ENCODE data around the gene SLTM. TPM values are rescaled to one million over a fixed set of nuclear protein-coding genes. Genes with fewer than 3 reads are reported as not detected.
"Not testable (repeated sequence)": the region's sequence is repeated elsewhere in the genome, so short reads cannot be mapped to it uniquely, and the experiment has no call there.

The SLTM gene
- total RNA-seq, 1 experiment from 2014 or later, result 74.0 TPM

GRCh38 chr15:58877999-58878825 lies 55.3 kb downstream of the SLTM start:
- no peak for DNase-seq (ENCODE audit: low read depth)

GRCh38 chr15:58876306-58877106 lies 57.0 kb downstream of the SLTM start:
- DNase-seq (ENCODE audit: low read depth), result no peak

- no peak for DNase-seq (ENCODE audit: low read depth)
These were observed 58.1 kb downstream of the SLTM start for GRCh38 chr15:58875343-58875742.

- peak; percentile 62 for DNase-seq (ENCODE audit: low read depth)
These were observed 60.2 kb downstream of the SLTM start for GRCh38 chr15:58873267-58873666.

GRCh38 chr15:58870451-58870850 lies 63.0 kb downstream of the SLTM start:
- no peak for DNase-seq (ENCODE audit: low read depth)

GRCh38 chr15:58867926-58868325 lies 65.6 kb downstream of the SLTM start:
- no peak for DNase-seq (ENCODE audit: low read depth)

GRCh38 chr15:58865425-58865880 lies 68.0 kb downstream of the SLTM start:
- no peak for DNase-seq (ENCODE audit: low read depth)

GRCh38 chr15:58864602-58865424 lies 68.7 kb downstream of the SLTM start:
- no peak for DNase-seq (ENCODE audit: low read depth)

- no peak for DNase-seq (ENCODE audit: low read depth)
These were observed 71.2 kb downstream of the SLTM start for GRCh38 chr15:58862326-58862725.

- not testable (repeated sequence) for DNase-seq (ENCODE audit: low read depth)
These were observed 76.9 kb downstream of the SLTM start for GRCh38 chr15:58856621-58857020.

GRCh38 chr15:58856086-58856485 lies 77.4 kb downstream of the SLTM start:
- peak; percentile 38 for DNase-seq (ENCODE audit: low read depth)

GRCh38 chr15:58854593-58854992 lies 78.9 kb downstream of the SLTM start:
- DNase-seq (ENCODE audit: low read depth), result no peak

GRCh38 chr15:58852347-58852746 lies 81.1 kb downstream of the SLTM start:
- DNase-seq (ENCODE audit: low read depth), result peak; percentile 13

GRCh38 chr15:58851205-58851604 lies 82.3 kb downstream of the SLTM start:
- not testable (repeated sequence) for DNase-seq (ENCODE audit: low read depth)

GRCh38 chr15:58842713-58843396 lies 90.6 kb downstream of the SLTM start:
- no peak for DNase-seq (ENCODE audit: low read depth)

GRCh38 chr15:58840048-58840447 lies 93.4 kb downstream of the SLTM start:
- DNase-seq (ENCODE audit: low read depth), result no peak

GRCh38 chr15:58839485-58839884 lies 94.0 kb downstream of the SLTM start:
- peak; percentile 7 for DNase-seq (ENCODE audit: low read depth)

- DNase-seq (ENCODE audit: low read depth), result not testable (repeated sequence)
These were observed 99.6 kb downstream of the SLTM start for GRCh38 chr15:58833681-58834426.

GRCh38 chr15:58830556-58830955 lies 102.9 kb downstream of the SLTM start:
- DNase-seq (ENCODE audit: low read depth), result no peak

Data from HT1080 (cell line).